Thoracic aorta (tissue), 2 donors: Measurements from ENCODE around the gene MTNR1B. TPM values are rescaled to one million over a fixed set of nuclear protein-coding genes. Genes with fewer than 3 reads are reported as not detected.
A peak's percentile ranks its signal among the peaks of the same experiment; 100 is the strongest.

ENCODE experiments used
- ATAC-seq: fragments of 150-250 bp; one replicate; pipeline ENCODE4 v1.8.0; 2017; ENCODE audit warnings: low read depth; ENCODE audit not compliant: insufficient number of reproducible peaks, low FRiP score
- DNase-seq: peaks from one replicate; pipeline ENCODE4 v3.0.0-alpha.2; 2020; ENCODE audit warnings: low spot score
- H3K27ac ChIP-seq, 2 donors: fragments of 200-600 bp; sonication (generic); 1 replicate in 1 of 2; 2 replicates in 1 of 2; pipeline ENCODE4 v1.5.1; 2016; ENCODE audit warnings: mild to moderate bottlenecking in 2 of 2, moderate library complexity in 2 of 2
- H3K27me3 ChIP-seq: fragments of 200-600 bp; sonication (generic); replicated peaks from 2 replicates; pipeline ENCODE4 v1.6.0; 2016; ENCODE audit warnings: mild to moderate bottlenecking; ENCODE audit not compliant: insufficient read depth
- H3K36me3 ChIP-seq: fragments of 200-600 bp; sonication (generic); one replicate; pipeline ENCODE4 v1.5.1; 2016
- H3K4me1 ChIP-seq, 2 donors: fragments of 200-600 bp; sonication (generic); 1 replicate in 1 of 2; 2 replicates in 1 of 2; pipeline versions ENCODE4 v1.5.1 to v1.6.0; 2016; ENCODE audit warnings: low read depth in 2 of 2, mild to moderate bottlenecking in 1 of 2; ENCODE audit not compliant: control insufficient read depth in 1 of 2
- H3K4me3 ChIP-seq: fragments of 200-600 bp; sonication (generic); 2 replicates; pipeline ENCODE4 v1.5.1; 2016; ENCODE audit warnings: mild to moderate bottlenecking
- H3K9me3 ChIP-seq: fragments of 200-600 bp; sonication (generic); 2 replicates; pipeline ENCODE4 v1.5.1; 2016
- total RNA-seq, 2 donors: library from RNA; depleted of rRNA; stranded (reverse); fragments of >200 nt; gene quantifications; one replicate each; pipeline versions ENCODE4 v1.1.0 to v1.2.3, GENCODE V29; 2016
- TF ChIP-seq, protein P1 (sequence below): fragments of 200-600 bp; sonication (generic); IDR thresholded peaks from one replicate; pipeline ENCODE4 v1.5.1; 2019; ENCODE audit warnings: antibody characterized with exemption

The MTNR1B gene
- total RNA-seq, 2 donors from 2014 or later, result not detected

DNA sequence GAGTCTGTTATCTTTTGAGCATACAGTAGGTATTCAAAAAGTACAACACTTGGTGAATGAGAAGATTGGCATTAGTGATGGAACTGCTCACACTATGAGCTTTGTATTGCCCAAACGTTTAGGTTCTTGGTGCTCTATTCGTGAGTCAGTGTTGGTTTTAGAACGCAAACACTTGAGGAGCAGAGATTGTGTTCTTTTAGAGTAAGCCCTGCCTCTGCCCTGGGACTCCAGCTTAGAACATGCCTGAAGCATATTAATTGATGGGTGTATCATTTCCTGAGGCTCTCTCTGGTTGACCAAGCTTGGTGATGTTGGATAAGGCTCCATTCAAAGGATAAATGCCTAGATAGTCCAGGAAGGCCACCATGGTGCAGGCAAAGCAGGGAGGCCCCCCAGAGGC is 10.9 kb downstream of the MTNR1B start:
- Histone ChIP-seq H3K36me3 (no peaks in the 10 kb centered on the region), H3K27me3 (no peaks in the 10 kb centered on the region), H3K27ac (no peak overlapping the region), H3K9me3 (no peaks in the 10 kb centered on the region), H3K4me3 (no peak overlapping the region), H3K4me1 (no peaks in the 10 kb centered on the region)
- no peak for DNase-seq
- TF ChIP-seq, protein P1, sequence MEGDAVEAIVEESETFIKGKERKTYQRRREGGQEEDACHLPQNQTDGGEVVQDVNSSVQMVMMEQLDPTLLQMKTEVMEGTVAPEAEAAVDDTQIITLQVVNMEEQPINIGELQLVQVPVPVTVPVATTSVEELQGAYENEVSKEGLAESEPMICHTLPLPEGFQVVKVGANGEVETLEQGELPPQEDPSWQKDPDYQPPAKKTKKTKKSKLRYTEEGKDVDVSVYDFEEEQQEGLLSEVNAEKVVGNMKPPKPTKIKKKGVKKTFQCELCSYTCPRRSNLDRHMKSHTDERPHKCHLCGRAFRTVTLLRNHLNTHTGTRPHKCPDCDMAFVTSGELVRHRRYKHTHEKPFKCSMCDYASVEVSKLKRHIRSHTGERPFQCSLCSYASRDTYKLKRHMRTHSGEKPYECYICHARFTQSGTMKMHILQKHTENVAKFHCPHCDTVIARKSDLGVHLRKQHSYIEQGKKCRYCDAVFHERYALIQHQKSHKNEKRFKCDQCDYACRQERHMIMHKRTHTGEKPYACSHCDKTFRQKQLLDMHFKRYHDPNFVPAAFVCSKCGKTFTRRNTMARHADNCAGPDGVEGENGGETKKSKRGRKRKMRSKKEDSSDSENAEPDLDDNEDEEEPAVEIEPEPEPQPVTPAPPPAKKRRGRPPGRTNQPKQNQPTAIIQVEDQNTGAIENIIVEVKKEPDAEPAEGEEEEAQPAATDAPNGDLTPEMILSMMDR, result no peak
- ATAC-seq, result no peak

DNA sequence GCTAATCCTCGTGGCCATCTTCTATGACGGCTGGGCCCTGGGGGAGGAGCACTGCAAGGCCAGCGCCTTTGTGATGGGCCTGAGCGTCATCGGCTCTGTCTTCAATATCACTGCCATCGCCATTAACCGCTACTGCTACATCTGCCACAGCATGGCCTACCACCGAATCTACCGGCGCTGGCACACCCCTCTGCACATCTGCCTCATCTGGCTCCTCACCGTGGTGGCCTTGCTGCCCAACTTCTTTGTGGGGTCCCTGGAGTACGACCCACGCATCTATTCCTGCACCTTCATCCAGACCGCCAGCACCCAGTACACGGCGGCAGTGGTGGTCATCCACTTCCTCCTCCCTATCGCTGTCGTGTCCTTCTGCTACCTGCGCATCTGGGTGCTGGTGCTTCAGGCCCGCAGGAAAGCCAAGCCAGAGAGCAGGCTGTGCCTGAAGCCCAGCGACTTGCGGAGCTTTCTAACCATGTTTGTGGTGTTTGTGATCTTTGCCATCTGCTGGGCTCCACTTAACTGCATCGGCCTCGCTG is 12.1 kb downstream of the MTNR1B start:
- Histone ChIP-seq H3K27me3 (no peaks in the 10 kb centered on the region), H3K36me3 (no peaks in the 10 kb centered on the region), H3K4me3 (no peak overlapping the region), H3K27ac (no peak overlapping the region), H3K4me1 (no peaks in the 10 kb centered on the region), H3K9me3 (no peaks in the 10 kb centered on the region)
- TF ChIP-seq, protein P1, result no peak
- DNase-seq (no peak), ATAC-seq (no peak)

DNA sequence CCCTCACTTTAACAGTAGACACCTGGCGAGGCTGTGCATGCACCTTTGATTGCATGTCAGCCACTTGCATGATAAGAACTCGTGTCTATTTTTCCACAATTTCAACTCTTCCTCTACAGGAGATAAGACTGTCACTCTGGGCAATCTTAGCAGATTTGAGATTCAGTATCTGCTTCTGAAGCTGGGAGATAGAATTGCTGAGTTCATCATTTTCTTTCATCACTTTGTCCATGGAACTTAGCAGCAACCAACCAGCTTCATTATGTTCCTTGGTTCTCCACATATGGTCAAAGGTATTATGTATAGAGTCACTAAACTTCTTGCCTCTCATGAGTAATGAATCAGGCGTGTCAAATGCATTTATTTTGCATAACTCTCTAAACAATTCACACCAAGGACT is 17.1 kb downstream of the MTNR1B start:
- H3K4me1 ChIP-seq, result no peaks in the 10 kb centered on the region
- TF ChIP-seq, protein P1, result no peak
- no peaks in the 10 kb centered on the region for H3K9me3 ChIP-seq
- DNase-seq, result no peak
- no peaks in the 10 kb centered on the region for H3K36me3 ChIP-seq
- H3K4me3 ChIP-seq, result no peak overlapping the region
- H3K27me3 ChIP-seq, result no peaks in the 10 kb centered on the region
- no peak overlapping the region for H3K27ac ChIP-seq
- no peak for ATAC-seq

- Histone ChIP-seq H3K4me1 (no peaks in the 10 kb centered on the region), H3K27me3 (no peaks in the 10 kb centered on the region), H3K4me3 (no peak overlapping the region), H3K36me3 (no peaks in the 10 kb centered on the region), H3K27ac (no peak overlapping the region), H3K9me3 (no peaks in the 10 kb centered on the region)
- no peak for ATAC-seq
- DNase-seq, result no peak
- TF ChIP-seq, protein P1, result no peak
Observed at GRCh38 chr11:92993004-92993403, 23.6 kb downstream of the MTNR1B start.

DNA sequence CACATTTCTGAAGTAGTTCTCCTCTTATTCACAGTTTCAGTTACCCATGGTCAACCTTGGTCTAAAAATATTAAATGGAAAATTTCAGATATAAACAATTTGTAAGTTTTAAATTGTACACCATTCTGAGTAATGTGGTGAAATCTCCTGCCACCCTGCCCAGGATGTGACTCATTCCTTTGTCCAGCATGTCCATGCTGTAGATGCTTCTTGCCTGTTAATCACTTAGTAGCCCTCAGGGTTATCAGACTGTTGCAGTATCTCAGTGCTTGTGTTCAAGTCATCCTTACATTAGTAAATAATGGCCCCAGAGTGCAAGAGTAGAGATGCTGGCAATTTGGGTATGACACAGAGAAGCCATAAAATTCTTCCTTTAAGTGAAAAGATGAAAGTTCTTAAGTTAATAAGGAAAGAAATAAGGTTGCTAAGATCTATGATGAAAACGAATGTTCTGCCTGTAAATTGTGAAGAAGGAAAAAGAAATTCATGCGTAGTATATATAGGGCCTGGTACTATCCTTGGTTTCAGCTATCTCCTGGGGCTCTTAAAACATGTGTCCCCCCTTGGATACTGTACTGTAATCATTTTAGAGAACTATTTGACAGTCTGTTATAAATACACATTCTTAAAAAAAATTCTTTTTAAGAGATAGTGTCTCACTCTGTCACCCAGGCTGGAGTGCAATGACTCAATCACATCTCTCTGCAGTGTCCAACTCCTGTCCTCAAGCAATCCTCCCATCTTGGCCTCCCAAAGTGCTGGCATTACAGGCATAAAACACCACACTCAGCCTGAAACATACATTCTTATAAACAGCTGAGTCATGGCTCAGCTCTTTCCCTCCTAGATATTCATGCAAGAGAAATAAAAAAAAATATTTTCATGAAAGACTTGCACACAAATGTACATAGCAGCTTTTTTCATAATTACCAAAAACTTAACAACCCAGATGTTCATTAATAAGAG is 31.3 kb downstream of the MTNR1B start:
- Histone ChIP-seq H3K27ac (peak overlapping the region in 1 of 2 donors; percentile 2), H3K4me3 (no peak overlapping the region), H3K9me3 (no peaks in the 10 kb centered on the region), H3K36me3 (no peaks in the 10 kb centered on the region), H3K4me1 (no peaks in the 10 kb centered on the region), H3K27me3 (no peaks in the 10 kb centered on the region)
- TF ChIP-seq, protein P1, result no peak
- no peak for DNase-seq
- ATAC-seq, result no peak
